SK-N-SH (cell line): ENCODE measurements around the gene SERTM1. TPM values are rescaled to one million over a fixed set of nuclear protein-coding genes. Genes with fewer than 3 reads are reported as not detected.

Experiments used
- CTCF ChIA-PET: fragments of 300-600, 350-600 bp; formaldehyde crosslinking; extraction: SDS; loops from one replicate; lab custom pipeline; 2021; lab: Yijun Ruan, JAX
- POLR2A ChIA-PET: fragments of 350-600 bp; sonication (Branson Sonifier 250); formaldehyde crosslinking; extraction: SDS; loops from one replicate; lab custom pipeline; 2020; ENCODE audit warnings: antibody characterized with exemption, inconsistent platforms; lab: Yijun Ruan, JAX
- DNase-seq: peaks from one replicate; pipeline ENCODE4 v3.0.0; 2012
- H2AFZ ChIP-seq: fragments of 200-600 bp; sonication (generic); 2 replicates; pipeline ENCODE4 v1.8.1; 2016; ENCODE audit warnings: antibody characterized with exemption, mild to moderate bottlenecking, low read depth
- H3F3A ChIP-seq: fragments of 200-600 bp; sonication (generic); replicated peaks from 2 replicates; pipeline ENCODE3; 2016; ENCODE audit warnings: antibody characterized with exemption, mild to moderate bottlenecking; ENCODE audit not compliant: insufficient read depth
- H3K27ac ChIP-seq, 2 experiments: fragments of 200-500 bp in 1 of 2; fragments of 200-600 bp in 1 of 2; sonication (Bioruptor generic) in 1 of 2; sonication (generic), shearing (Covaris generic) in 1 of 2; 2 replicates each; pipeline versions ENCODE4 v1.5.1 to v1.6.1; 2014 to 2016; ENCODE audit warnings: low read depth in 2 of 2, inconsistent platforms in 1 of 2, low read length in 1 of 2, mild to moderate bottlenecking in 1 of 2, mixed read lengths in 1 of 2
- H3K27me3 ChIP-seq: fragments of 200-600 bp; sonication (generic), shearing (Covaris generic); 2 replicates; pipeline ENCODE4 v1.6.1; 2016; ENCODE audit warnings: mixed run types; ENCODE audit not compliant: insufficient read depth
- H3K36me3 ChIP-seq, 2 experiments: fragments of 200-500 bp in 1 of 2; fragments of 200-600 bp in 1 of 2; sonication (Bioruptor generic) in 1 of 2; sonication (generic) in 1 of 2; replicated peaks in 1 of 2; 2 replicates each; pipeline versions ENCODE3 to v1.5.1; 2014 to 2016; ENCODE audit warnings: low read length in 1 of 2, mild to moderate bottlenecking in 1 of 2; ENCODE audit not compliant: insufficient read depth in 2 of 2, control insufficient read depth in 1 of 2
- H3K4me1 ChIP-seq, 2 experiments: fragments of 200-500 bp in 1 of 2; fragments of 200-600 bp in 1 of 2; sonication (Bioruptor generic) in 1 of 2; sonication (generic), shearing (Covaris generic) in 1 of 2; 2 replicates each; pipeline versions ENCODE4 v1.5.1 to v1.6.1; 2014 to 2016; ENCODE audit warnings: low read depth in 1 of 2, low read length in 1 of 2, mixed run types in 1 of 2; ENCODE audit not compliant: insufficient read depth in 2 of 2, control insufficient read depth in 1 of 2
- H3K4me2 ChIP-seq: fragments of 200-600 bp; sonication (generic), shearing (Covaris generic); 2 replicates; pipeline ENCODE4 v1.6.1; 2017; ENCODE audit warnings: mixed run types
- H3K4me3 ChIP-seq, 2 experiments: fragments of 200-500 bp in 1 of 2; fragments of 200-600 bp in 1 of 2; sonication (Bioruptor generic) in 1 of 2; sonication (generic), shearing (Covaris generic) in 1 of 2; 2 replicates each; pipeline versions ENCODE4 v1.5.1 to v1.8.1; 2014 to 2016; ENCODE audit warnings: low read depth in 2 of 2, inconsistent platforms in 1 of 2, low read length in 1 of 2, mild to moderate bottlenecking in 1 of 2, mixed read lengths in 1 of 2, moderate library complexity in 1 of 2
- H3K79me2 ChIP-seq: fragments of 200-600 bp; sonication (generic); 2 replicates; pipeline ENCODE4 v1.8.1; 2017; ENCODE audit warnings: mild to moderate bottlenecking; ENCODE audit not compliant: insufficient read depth
- H3K9ac ChIP-seq: fragments of 200-600 bp; sonication (generic); 2 replicates; pipeline ENCODE4 v1.6.1; 2017; ENCODE audit warnings: mixed run types
- H3K9me2 ChIP-seq: fragments of 200-600 bp; sonication (generic); 2 replicates; pipeline ENCODE4 v1.6.1; 2017; ENCODE audit warnings: mixed run types
- H3K9me3 ChIP-seq: fragments of 200-600 bp; sonication (generic); 2 replicates; pipeline ENCODE4 v1.6.1; 2017; ENCODE audit warnings: mixed run types, mild to moderate bottlenecking, moderate library complexity
- H4K20me1 ChIP-seq: fragments of 200-600 bp; sonication (generic); 2 replicates; pipeline ENCODE4 v1.6.1; 2017; ENCODE audit warnings: mild to moderate bottlenecking, mixed run types; ENCODE audit not compliant: insufficient read depth
- CHD2 ChIP-seq: fragments of 150-350 bp; IDR thresholded peaks from 2 replicates; pipeline ENCODE4 v1.6.1; 2018; ENCODE audit warnings: low read length; ENCODE audit not compliant: partially characterized antibody
- CTCF ChIP-seq: fragments of 200-600 bp; sonication (generic); IDR thresholded peaks from 2 replicates; pipeline ENCODE4 v1.6.1; 2017; ENCODE audit warnings: antibody characterized with exemption, mild to moderate bottlenecking, moderate library complexity
- ELF1 ChIP-seq: IDR thresholded peaks from 2 replicates; pipeline ENCODE4 v1.4.0; 2012
- FOXJ3 ChIP-seq: sonication (generic); formaldehyde crosslinking; IDR thresholded peaks from 2 replicates; pipeline ENCODE4 v1.5.1; 2020; ENCODE audit warnings: mild to moderate bottlenecking, missing genetic modification reagents
- GATA2 ChIP-seq: sonication (generic); formaldehyde crosslinking; IDR thresholded peaks from 2 replicates; pipeline ENCODE4 v1.5.0; 2020; ENCODE audit warnings: mild to moderate bottlenecking, missing genetic modification reagents
- MEF2A ChIP-seq: IDR thresholded peaks from 2 replicates; pipeline ENCODE4 v1.4.0; 2012; ENCODE audit warnings: low read depth, borderline replicate concordance
- MXI1 ChIP-seq: IDR thresholded peaks from 2 replicates; pipeline ENCODE4 v1.6.1; 2012; ENCODE audit warnings: mild to moderate bottlenecking, low read depth, low read length, improper control_type of control experiment
- NFIC ChIP-seq: IDR thresholded peaks from 2 replicates; pipeline ENCODE4 v1.4.0; 2012; ENCODE audit warnings: borderline replicate concordance
- RCOR1 ChIP-seq: fragments of 150-350 bp; IDR thresholded peaks from 2 replicates; pipeline ENCODE4 v1.6.1; 2017; ENCODE audit warnings: antibody characterized with exemption, low read length
- REST ChIP-seq: IDR thresholded peaks from 2 replicates; pipeline ENCODE4 v1.6.1; 2012; ENCODE audit warnings: mild to moderate bottlenecking, low read depth, low read length, moderate library complexity
- RXRA ChIP-seq: IDR thresholded peaks from 2 replicates; pipeline ENCODE4 v1.4.0; 2012; ENCODE audit warnings: low read depth, mild to moderate bottlenecking, borderline replicate concordance
- TEAD4 ChIP-seq: IDR thresholded peaks from 2 replicates; pipeline ENCODE4 v1.4.0; 2012; ENCODE audit warnings: mild to moderate bottlenecking, borderline replicate concordance; ENCODE audit not compliant: insufficient read depth
- USF2 ChIP-seq: fragments of 150-350 bp; IDR thresholded peaks from 2 replicates; pipeline ENCODE4 v1.6.1; 2017; ENCODE audit warnings: antibody characterized with exemption, low read length, low read depth, borderline replicate concordance
- WGBS: methylation state at CpG from one replicate; pipeline ENCODE4 v1.1.6; 2017; ENCODE audit warnings: low lambda C conversion rate; 5-methylcytosine and 5-hydroxymethylcytosine counted together
- polyA plus RNA-seq, 3 experiments: library from polyadenylated mRNA; depleted of rRNA; stranded (reverse); fragments of >200 nt; gene quantifications; 2 replicates each; pipeline ENCODE4 v1.2.3, GENCODE V29; 2012

The SERTM1 gene
- polyA plus RNA-seq, 1 of the 3 experiments (the other 2 are of a cell fraction) = 0.05 TPM

GRCh38 chr13:36630181-36630803, 43.5 kb upstream of the SERTM1 start:
- CTCF ChIA-PET = no interaction called here
- WGBS = 70% methylated on average over 2 of the region's 2 CpGs

More at GRCh38 chr13:36630181-36630803, 43.5 kb upstream of the SERTM1 start:
- Histone ChIP-seq H4K20me1 (no peaks in the 10 kb centered on the region), H3K36me3 (no peaks in the 10 kb centered on the region), H3K9ac (no peak overlapping the region), H3K27ac (no peak overlapping the region), H3K9me3 (no peaks in the 10 kb centered on the region), H3K4me3 (no peak overlapping the region), H2AFZ (no peak overlapping the region), H3F3A (no peaks in the 10 kb centered on the region), H3K79me2 (no peaks in the 10 kb centered on the region), H3K9me2 (no peaks in the 10 kb centered on the region), H3K4me2 (no peak overlapping the region), H3K4me1 (no peaks in the 10 kb centered on the region), H3K27me3 (no peaks in the 10 kb centered on the region; the same call in 1 of the 2 replicates)
- DNase-seq = no peak
- POLR2A ChIA-PET = no interaction called here
- no peak for TF ChIP-seq FOXJ3 (CRISPR knock-in tag)
- no peak for TF ChIP-seq GATA2 (CRISPR knock-in tag)
- no peak for TF ChIP-seq USF2
- TF ChIP-seq RXRA = no peak
- TF ChIP-seq TEAD4 = no peak
- TF ChIP-seq CTCF = no peak
- TF ChIP-seq CHD2 = no peak
- TF ChIP-seq REST = no peak
- no peak for TF ChIP-seq ELF1
- TF ChIP-seq RCOR1 = no peak
- TF ChIP-seq MXI1 = no peak
- no peak for TF ChIP-seq MEF2A
- no peak for TF ChIP-seq NFIC
